ENCODE measurements around the gene ASTN2.

Gene ASTN2

DNA sequence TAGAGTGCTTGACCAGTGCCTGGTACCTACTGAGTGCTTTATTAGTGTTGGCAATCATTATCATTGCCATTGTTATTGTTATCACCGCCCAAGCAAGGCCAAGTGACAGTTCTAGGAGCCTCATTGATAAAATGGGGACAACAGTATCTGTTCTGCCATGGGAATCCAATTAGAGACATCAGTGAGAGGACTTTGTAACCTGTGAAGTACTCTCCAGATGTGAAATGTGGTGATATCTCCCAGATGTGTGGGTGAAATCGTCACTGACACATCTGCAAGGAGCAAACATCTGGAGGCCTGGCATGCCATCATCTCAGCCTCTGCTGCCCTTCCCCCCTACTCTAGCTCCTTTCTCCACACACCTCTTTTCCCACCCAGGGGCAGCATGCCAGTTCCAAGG is 1000.5 kb downstream of the ASTN2 start:
- no peak for DNase-seq (ENCODE audit: low read depth)

- no peak for DNase-seq (ENCODE audit: low read depth)
These were observed 1003.4 kb downstream of the ASTN2 start for GRCh38 chr9:116411506-116411905.

DNA sequence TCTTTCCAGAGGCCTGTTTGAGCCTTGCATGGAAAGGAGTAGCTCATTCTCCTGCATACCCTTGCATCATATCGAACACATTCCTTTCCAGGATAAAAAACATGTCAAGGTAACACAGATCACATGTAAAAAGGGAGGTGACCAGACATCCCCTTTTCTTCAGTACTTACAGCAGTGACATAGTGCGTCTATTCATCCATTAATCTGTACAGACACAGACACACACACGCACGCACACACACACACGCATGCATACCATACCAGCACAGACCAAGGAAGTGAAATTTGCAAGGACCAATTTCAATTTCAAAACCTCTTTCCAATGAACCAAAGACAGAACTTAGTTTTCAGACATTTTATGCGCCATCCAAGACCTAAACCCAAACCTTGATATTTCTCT is 1005.2 kb downstream of the ASTN2 start:
- DNase-seq (ENCODE audit: low read depth): no peak

DNA sequence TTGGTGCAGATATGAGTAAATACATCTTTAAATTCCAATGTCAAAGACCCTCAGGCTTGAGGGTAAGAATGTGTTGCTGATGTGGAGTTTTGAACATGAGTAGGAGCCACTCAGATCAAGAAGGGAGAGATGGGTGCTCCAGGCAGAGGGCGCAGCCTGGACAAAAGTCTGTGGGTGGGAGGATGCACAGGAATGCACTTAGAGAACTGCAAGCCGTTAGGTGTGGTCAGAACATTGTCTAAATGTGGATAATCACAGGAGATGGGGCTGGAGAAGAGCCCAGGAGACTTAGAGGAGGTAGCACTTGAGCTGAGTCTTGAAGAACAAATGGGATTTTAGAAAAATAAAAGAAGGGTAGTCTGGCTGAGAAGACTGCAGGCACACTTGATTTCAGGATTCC is 1005.7 kb downstream of the ASTN2 start:
- no peak for DNase-seq (ENCODE audit: low read depth)

DNA sequence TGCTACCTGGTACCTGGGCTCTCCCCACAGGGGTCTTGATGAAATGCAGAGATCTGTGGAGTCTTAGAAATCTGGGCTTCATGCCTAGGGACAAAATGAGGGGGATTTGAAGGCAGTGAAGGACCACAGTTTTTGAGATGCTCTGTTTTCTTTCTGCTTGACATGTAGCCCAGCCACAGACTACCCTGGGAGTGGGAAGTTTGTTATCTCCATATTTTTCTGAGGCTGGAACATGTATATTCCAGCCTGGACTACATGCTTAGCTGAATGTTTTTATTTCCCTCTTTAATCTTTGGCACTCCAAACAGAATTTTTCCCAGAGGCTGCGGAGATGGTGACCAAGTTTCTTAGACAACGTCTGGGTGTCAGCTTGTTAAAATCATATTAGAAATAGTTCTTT is 1008.4 kb downstream of the ASTN2 start:
- DNase-seq (ENCODE audit: low read depth): no peak

- DNase-seq (ENCODE audit: low read depth): no peak
These were observed 1009.5 kb downstream of the ASTN2 start for GRCh38 chr9:116405321-116405720.

DNA sequence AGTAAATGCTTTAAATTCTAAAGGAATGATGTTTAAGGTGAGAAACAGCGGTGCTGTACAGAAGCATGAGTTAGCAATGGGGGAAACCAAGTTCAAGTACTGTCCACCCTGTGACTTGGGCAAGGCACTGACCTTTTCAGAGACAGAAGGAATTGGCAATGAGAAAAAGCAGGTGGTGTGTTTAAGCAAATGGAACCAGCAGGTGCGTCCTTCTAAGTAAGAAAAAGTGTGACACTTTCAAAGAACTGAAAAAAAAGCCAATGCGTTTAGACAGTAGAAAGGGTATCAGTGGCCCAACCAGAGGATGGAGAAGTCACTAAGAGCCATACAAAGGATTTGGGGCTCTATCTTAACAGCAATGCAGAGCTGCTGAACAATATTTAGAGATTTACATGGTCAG is 1010.6 kb downstream of the ASTN2 start:
- DNase-seq (ENCODE audit: low read depth): no peak

DNA sequence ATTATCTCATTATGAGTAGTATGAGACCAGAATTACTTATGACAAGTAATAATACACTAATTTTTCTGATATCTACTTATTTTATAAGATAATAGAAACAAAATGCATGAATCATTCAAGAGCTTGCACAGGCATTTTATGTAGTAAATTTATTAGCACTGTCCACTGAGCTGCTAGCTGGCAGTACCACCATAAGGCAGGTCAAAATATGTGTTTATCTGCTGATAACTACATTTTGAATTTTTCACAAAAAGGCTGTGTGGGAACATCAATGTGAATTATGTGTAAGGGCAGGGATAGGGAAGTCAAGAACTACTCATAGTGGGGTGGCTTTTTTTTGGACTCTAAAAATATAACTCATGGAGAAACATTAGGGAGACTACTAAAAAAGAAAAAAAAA is 1011.7 kb downstream of the ASTN2 start:
- no peak for DNase-seq (ENCODE audit: low read depth)

- DNase-seq (ENCODE audit: low read depth): no peak
These were observed 1019.2 kb downstream of the ASTN2 start for GRCh38 chr9:116395699-116396037.

GRCh38 chr9:116394894-116395698 is 1019.8 kb downstream of the ASTN2 start:
- DNase-seq (ENCODE audit: low read depth): no peak

DNA sequence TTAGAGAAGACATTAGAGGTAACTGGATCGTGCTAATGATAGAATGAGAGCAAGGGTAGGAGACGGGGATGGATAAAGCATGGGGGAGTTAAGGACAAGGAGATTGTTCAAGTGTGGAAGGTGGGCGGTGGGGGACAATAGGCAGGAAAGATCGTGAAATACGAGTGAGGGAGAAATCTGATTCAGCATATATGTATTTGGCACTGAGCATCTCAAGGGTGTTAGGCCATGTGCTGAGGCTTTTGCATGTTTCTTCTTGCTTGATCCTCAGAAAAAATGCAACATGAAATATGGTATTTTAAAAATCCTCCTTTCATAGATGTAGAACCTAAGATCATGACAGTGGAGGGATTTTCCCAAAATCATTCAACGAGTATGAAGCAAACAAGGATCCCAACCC is 1020.8 kb downstream of the ASTN2 start:
- DNase-seq (ENCODE audit: low read depth): no peak

DNA sequence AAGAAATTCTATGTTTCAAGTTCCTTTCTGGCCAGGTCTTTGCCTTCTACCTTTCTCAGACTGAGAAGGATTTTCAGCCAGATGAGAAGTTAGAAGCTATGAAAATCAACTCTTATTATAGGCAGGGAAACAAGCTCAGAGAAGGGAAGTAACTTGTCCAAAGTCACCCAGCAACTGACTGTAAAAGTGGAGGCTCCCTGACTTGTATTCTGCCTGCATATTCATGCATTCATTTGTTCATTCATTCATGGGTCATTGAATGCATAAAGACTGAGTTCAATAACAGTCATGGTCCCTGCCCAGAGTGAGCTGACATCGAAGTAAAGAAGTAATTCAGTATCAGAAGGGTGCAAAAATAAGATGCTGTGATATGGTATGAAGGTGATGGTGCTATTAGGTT is 1021.7 kb downstream of the ASTN2 start:
- no peak for DNase-seq (ENCODE audit: low read depth)

GRCh38 chr9:116391306-116391900 is 1023.5 kb downstream of the ASTN2 start:
- DNase-seq (ENCODE audit: low read depth): no peak

DNA sequence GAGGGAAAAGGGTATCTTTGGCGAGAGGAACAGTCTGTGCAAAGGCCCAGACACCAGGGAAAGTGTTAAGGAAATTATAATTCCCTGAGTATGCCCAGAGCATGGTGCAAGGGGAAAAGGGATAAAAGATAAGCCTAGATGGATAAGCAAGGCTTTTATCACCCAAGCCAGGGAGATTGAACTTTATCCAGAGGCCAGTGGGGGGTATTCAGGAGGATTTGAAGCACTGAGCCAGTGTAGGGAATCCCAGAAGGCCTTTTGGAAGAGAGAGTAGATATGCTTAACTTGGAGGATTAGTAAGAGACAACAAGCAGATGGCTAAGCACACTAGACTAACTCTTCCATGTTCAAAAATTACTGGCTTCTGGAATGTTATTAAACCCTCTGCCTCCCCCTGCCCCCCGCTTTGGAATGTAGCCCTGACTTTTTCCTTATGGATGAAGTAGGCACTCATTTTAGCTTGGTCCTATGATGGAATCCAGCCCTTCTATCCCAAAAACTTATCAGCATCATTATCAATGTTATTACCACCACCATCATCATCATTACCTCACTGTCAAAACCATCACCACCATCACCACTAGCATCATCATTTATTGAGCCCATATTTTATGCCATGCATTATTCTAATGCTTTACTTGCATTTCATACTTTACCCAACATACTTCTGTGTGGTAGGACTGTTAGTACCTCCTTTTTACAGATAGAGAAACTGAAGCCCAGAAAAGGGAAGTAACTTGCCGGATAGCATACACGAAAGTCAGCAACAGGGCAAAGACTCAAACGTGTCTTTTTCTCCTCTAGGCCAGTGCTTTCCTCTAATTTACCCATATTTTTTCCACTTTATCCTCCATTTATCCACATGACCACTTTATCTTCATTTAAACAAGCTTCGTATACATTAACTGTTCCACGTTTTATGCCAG is 1024.3 kb downstream of the ASTN2 start:
- DNase-seq (ENCODE audit: low read depth): no peak

GRCh38 chr9:116389541-116390302 is 1025.1 kb downstream of the ASTN2 start:
- DNase-seq (ENCODE audit: low read depth): no peak

GRCh38 chr9:116387934-116388698 is 1026.7 kb downstream of the ASTN2 start:
- no peak for DNase-seq (ENCODE audit: low read depth)

- no peak for DNase-seq (ENCODE audit: low read depth)
These were observed 1030.9 kb downstream of the ASTN2 start for GRCh38 chr9:116383936-116384335.

- DNase-seq (ENCODE audit: low read depth): no peak
These were observed 1031.7 kb downstream of the ASTN2 start for GRCh38 chr9:116383133-116383532.

- DNase-seq (ENCODE audit: low read depth): no peak
These were observed 1032.8 kb downstream of the ASTN2 start for GRCh38 chr9:116382053-116382452.

- no peak for DNase-seq (ENCODE audit: low read depth)
These were observed 1033.5 kb downstream of the ASTN2 start for GRCh38 chr9:116381350-116381749.

- DNase-seq (ENCODE audit: low read depth): no peak
These were observed 1034.3 kb downstream of the ASTN2 start for GRCh38 chr9:116380496-116380995.

All from HS-27A (cell line).